GM23338 (cell line): ENCODE measurements around the gene CFAP92. TPM values are rescaled to one million over a fixed set of nuclear protein-coding genes. Genes with fewer than 3 reads are reported as not detected.

Experiments
- ATAC-seq: fragments of 200-7000 bp; cut with Tn5 transposase; 3 replicates; pipeline ENCODE4 v1.9.1; 2020
- DNase-seq: peaks from one replicate; pipeline ENCODE4 v3.0.0-alpha.2; 2015; ENCODE audit warnings: low spot score
- H2AFZ ChIP-seq: fragments of 200-600 bp; sonication (generic); 2 replicates; pipeline ENCODE4 v1.8.0; 2016; ENCODE audit warnings: antibody characterized with exemption, mild to moderate bottlenecking, moderate library complexity
- H3F3A ChIP-seq: fragments of 200-600 bp; sonication (generic); replicated peaks from 2 replicates; pipeline ENCODE4 v1.8.0; 2017; ENCODE audit warnings: antibody characterized with exemption, mixed run types, low read depth
- H3K27ac ChIP-seq: fragments of 200-600 bp; sonication (generic); 2 replicates; pipeline ENCODE4 v1.6.1; 2016; ENCODE audit warnings: low read depth
- H3K27me3 ChIP-seq: fragments of 200-600 bp; sonication (generic); 2 replicates; pipeline ENCODE4 v1.8.0; 2016; ENCODE audit warnings: mild to moderate bottlenecking, mixed run types, moderate library complexity; ENCODE audit not compliant: insufficient read depth
- H3K36me3 ChIP-seq: fragments of 200-600 bp; sonication (generic); 2 replicates; pipeline ENCODE4 v1.8.0; 2016; ENCODE audit warnings: mild to moderate bottlenecking; ENCODE audit not compliant: insufficient read depth
- H3K4me1 ChIP-seq: fragments of 200-600 bp; sonication (generic); 2 replicates; pipeline ENCODE4 v1.8.0; 2016; ENCODE audit warnings: mild to moderate bottlenecking, moderate library complexity; ENCODE audit not compliant: insufficient read depth
- H3K4me2 ChIP-seq: fragments of 200-600 bp; sonication (generic); 2 replicates; pipeline ENCODE4 v1.7.1; 2017; ENCODE audit warnings: mixed run types
- H3K4me3 ChIP-seq: fragments of 200-600 bp; sonication (generic); 2 replicates; pipeline ENCODE4 v1.6.1; 2016; ENCODE audit warnings: mixed run types
- H3K79me2 ChIP-seq: fragments of 200-600 bp; sonication (generic); replicated peaks from 2 replicates; pipeline ENCODE4 v1.8.0; 2017; ENCODE audit warnings: mild to moderate bottlenecking; ENCODE audit not compliant: insufficient read depth
- H3K9me2 ChIP-seq: fragments of 200-600 bp; sonication (generic); 2 replicates; pipeline ENCODE4 v1.8.0; 2017; ENCODE audit not compliant: insufficient read depth
- H4K20me1 ChIP-seq: fragments of 200-600 bp; sonication (generic); replicated peaks from 2 replicates; pipeline ENCODE4 v1.8.0; 2017; ENCODE audit warnings: mild to moderate bottlenecking; ENCODE audit not compliant: insufficient read depth
- H3K27ac Mint-ChIP-seq: 2 replicates; pipeline ENCODE4 v1.8.0; 2020; ENCODE audit warnings: inconsistent platforms, mild to moderate bottlenecking, moderate library complexity, mixed read lengths
- H3K27me3 Mint-ChIP-seq: 3 replicates; pipeline ENCODE4 v1.8.0; 2022; ENCODE audit warnings: low read depth, mild to moderate bottlenecking, moderate library complexity, mixed read lengths, inconsistent platforms; ENCODE audit not compliant: insufficient read depth, poor library complexity
- H3K36me3 Mint-ChIP-seq: 3 replicates; pipeline ENCODE4 v1.8.0; 2021; ENCODE audit warnings: low read depth, mild to moderate bottlenecking, inconsistent platforms, moderate library complexity, mixed read lengths
- H3K4me1 Mint-ChIP-seq: 3 replicates; pipeline ENCODE4 v1.8.0; 2020; ENCODE audit warnings: mild to moderate bottlenecking, inconsistent platforms, mixed read lengths
- H3K4me3 Mint-ChIP-seq: 3 replicates; pipeline ENCODE4 v1.8.0; 2021; ENCODE audit warnings: moderate library complexity, mild to moderate bottlenecking, inconsistent platforms, mixed read lengths
- H3K9me3 Mint-ChIP-seq: 3 replicates; pipeline ENCODE4 v1.8.0; 2020; ENCODE audit warnings: moderate library complexity, mild to moderate bottlenecking, inconsistent platforms, mixed read lengths
- CREB1 ChIP-seq: fragments of 250-450 bp; sonication (Bioruptor Pico); IDR thresholded peaks from 2 replicates; pipeline ENCODE4 v1.5.0; 2020; ENCODE audit warnings: low read depth, mild to moderate bottlenecking, moderate library complexity
- EZH2 ChIP-seq: fragments of 200-600 bp; sonication (generic); IDR thresholded peaks from one replicate; pipeline ENCODE4 v1.8.0; 2017; ENCODE audit warnings: antibody characterized with exemption, mild to moderate bottlenecking, low read depth; ENCODE audit not compliant: unreplicated experiment
- EZH2phosphoT487 ChIP-seq: fragments of 200-600 bp; sonication (generic); IDR thresholded peaks from one replicate; pipeline ENCODE4 v1.8.1; 2018; ENCODE audit warnings: antibody characterized with exemption; ENCODE audit not compliant: unreplicated experiment
- JUNB ChIP-seq: IDR thresholded peaks from one replicate; pipeline ENCODE4 v1.6.1; 2016; ENCODE audit warnings: antibody characterized with exemption; ENCODE audit not compliant: unreplicated experiment
- NANOG ChIP-seq: IDR thresholded peaks from 2 replicates; pipeline ENCODE4 v1.6.1; 2016; ENCODE audit warnings: antibody characterized with exemption, borderline replicate concordance
- POLR2AphosphoS5 ChIP-seq: IDR thresholded peaks from 2 replicates; pipeline ENCODE4 v1.6.1; 2016; ENCODE audit warnings: antibody characterized with exemption, low read depth
- REST ChIP-seq: IDR thresholded peaks from one replicate; pipeline ENCODE4 v1.6.1; 2018; ENCODE audit warnings: antibody characterized with exemption; ENCODE audit not compliant: unreplicated experiment
- STAT1 ChIP-seq: IDR thresholded peaks from one replicate; pipeline ENCODE4 v1.6.1; 2016; ENCODE audit warnings: antibody characterized with exemption; ENCODE audit not compliant: unreplicated experiment
- ZNF114 ChIP-seq: fragments of 250-450 bp; sonication (Bioruptor Pico); IDR thresholded peaks from 2 replicates; pipeline ENCODE4 v1.5.0; 2020; ENCODE audit warnings: mild to moderate bottlenecking, moderate library complexity
- ZNF331 ChIP-seq: fragments of 250-450 bp; sonication (Bioruptor Pico); IDR thresholded peaks from 2 replicates; pipeline ENCODE4 v1.5.0; 2020; ENCODE audit warnings: low read depth, mild to moderate bottlenecking, moderate library complexity
- polyA plus RNA-seq: library from polyadenylated mRNA; unstranded; fragments of >200 nt; fragmentation: Nextera tagmentation; extraction: Ambion mirVana; gene quantifications from 2 replicates; pipeline ENCODE4 v1.2.1, GENCODE V29; 2016
- total RNA-seq: library from RNA; depleted of rRNA; stranded (reverse); fragments of >200 nt; shearing (Covaris generic); gene quantifications from 2 replicates; pipeline ENCODE4 v1.2.3, GENCODE V29; 2014
- TF ChIP-seq, protein P1 (sequence below): fragments of 250-450 bp; sonication (Bioruptor Pico); IDR thresholded peaks from 2 replicates; pipeline ENCODE4 v1.5.0; 2020; ENCODE audit warnings: mild to moderate bottlenecking, moderate library complexity
- TF ChIP-seq, protein P2 (sequence below), 2 experiments: fragments of 200-600 bp in 1 of 2; sonication (generic) in 1 of 2; conservative IDR thresholded peaks; 2 replicates each; pipeline versions ENCODE4 v1.5.1 to v1.6.1; 2016 to 2017; ENCODE audit warnings: antibody characterized with exemption in 2 of 2, low read depth in 2 of 2, mild to moderate bottlenecking in 2 of 2, moderate library complexity in 1 of 2
- TF ChIP-seq, protein P3 (sequence below): IDR thresholded peaks from 2 replicates; pipeline ENCODE4 v1.6.1; 2016; ENCODE audit warnings: antibody characterized with exemption

CFAP92 gene
- total and polyA plus RNA-seq, 2 experiments from 2014 or later, result 1.6 to 2.3 TPM

- no peak overlapping the region for H3K27ac Mint-ChIP-seq
Measured at GRCh38 chr3:129031476-129032215, 37.8 kb upstream of the CFAP92 start.

More at GRCh38 chr3:129031476-129032215, 37.8 kb upstream of the CFAP92 start:
- Histone ChIP-seq H4K20me1 (no peaks in the 10 kb centered on the region), H3K27me3 (peaks cover 9% of the 10 kb centered on the region), H3K4me3 (no peak overlapping the region), H3K4me1 (no peaks in the 10 kb centered on the region), H3F3A (no peaks in the 10 kb centered on the region), H3K9me2 (no peaks in the 10 kb centered on the region), H3K27ac (no peak overlapping the region), H3K4me2 (no peak overlapping the region), H3K36me3 (no peaks in the 10 kb centered on the region), H2AFZ (no peak overlapping the region), H3K79me2 (no peaks in the 10 kb centered on the region)
- Mint-ChIP-seq H3K9me3 (peaks cover 3% of the 10 kb centered on the region; the same call in 1 of the 3 replicates), H3K4me1 (peaks cover 3% of the 10 kb centered on the region; the same call in 2 of the 3 replicates), H3K4me3 (no peak overlapping the region), H3K36me3 (no peaks in the 10 kb centered on the region), H3K27me3 (peaks cover 13% of the 10 kb centered on the region)
- DNase-seq (no peak), ATAC-seq (no peak)
- TF ChIP-seq CREB1 (CRISPR knock-in tag) (no peak), REST (no peak), STAT1 (no peak), POLR2AphosphoS5 (no peak), NANOG (no peak), EZH2phosphoT487 (no peak), ZNF331 (no peak), ZNF114 (CRISPR knock-in tag) (no peak), JUNB (no peak), EZH2 (no peak)
- TF ChIP-seq, protein P1, sequence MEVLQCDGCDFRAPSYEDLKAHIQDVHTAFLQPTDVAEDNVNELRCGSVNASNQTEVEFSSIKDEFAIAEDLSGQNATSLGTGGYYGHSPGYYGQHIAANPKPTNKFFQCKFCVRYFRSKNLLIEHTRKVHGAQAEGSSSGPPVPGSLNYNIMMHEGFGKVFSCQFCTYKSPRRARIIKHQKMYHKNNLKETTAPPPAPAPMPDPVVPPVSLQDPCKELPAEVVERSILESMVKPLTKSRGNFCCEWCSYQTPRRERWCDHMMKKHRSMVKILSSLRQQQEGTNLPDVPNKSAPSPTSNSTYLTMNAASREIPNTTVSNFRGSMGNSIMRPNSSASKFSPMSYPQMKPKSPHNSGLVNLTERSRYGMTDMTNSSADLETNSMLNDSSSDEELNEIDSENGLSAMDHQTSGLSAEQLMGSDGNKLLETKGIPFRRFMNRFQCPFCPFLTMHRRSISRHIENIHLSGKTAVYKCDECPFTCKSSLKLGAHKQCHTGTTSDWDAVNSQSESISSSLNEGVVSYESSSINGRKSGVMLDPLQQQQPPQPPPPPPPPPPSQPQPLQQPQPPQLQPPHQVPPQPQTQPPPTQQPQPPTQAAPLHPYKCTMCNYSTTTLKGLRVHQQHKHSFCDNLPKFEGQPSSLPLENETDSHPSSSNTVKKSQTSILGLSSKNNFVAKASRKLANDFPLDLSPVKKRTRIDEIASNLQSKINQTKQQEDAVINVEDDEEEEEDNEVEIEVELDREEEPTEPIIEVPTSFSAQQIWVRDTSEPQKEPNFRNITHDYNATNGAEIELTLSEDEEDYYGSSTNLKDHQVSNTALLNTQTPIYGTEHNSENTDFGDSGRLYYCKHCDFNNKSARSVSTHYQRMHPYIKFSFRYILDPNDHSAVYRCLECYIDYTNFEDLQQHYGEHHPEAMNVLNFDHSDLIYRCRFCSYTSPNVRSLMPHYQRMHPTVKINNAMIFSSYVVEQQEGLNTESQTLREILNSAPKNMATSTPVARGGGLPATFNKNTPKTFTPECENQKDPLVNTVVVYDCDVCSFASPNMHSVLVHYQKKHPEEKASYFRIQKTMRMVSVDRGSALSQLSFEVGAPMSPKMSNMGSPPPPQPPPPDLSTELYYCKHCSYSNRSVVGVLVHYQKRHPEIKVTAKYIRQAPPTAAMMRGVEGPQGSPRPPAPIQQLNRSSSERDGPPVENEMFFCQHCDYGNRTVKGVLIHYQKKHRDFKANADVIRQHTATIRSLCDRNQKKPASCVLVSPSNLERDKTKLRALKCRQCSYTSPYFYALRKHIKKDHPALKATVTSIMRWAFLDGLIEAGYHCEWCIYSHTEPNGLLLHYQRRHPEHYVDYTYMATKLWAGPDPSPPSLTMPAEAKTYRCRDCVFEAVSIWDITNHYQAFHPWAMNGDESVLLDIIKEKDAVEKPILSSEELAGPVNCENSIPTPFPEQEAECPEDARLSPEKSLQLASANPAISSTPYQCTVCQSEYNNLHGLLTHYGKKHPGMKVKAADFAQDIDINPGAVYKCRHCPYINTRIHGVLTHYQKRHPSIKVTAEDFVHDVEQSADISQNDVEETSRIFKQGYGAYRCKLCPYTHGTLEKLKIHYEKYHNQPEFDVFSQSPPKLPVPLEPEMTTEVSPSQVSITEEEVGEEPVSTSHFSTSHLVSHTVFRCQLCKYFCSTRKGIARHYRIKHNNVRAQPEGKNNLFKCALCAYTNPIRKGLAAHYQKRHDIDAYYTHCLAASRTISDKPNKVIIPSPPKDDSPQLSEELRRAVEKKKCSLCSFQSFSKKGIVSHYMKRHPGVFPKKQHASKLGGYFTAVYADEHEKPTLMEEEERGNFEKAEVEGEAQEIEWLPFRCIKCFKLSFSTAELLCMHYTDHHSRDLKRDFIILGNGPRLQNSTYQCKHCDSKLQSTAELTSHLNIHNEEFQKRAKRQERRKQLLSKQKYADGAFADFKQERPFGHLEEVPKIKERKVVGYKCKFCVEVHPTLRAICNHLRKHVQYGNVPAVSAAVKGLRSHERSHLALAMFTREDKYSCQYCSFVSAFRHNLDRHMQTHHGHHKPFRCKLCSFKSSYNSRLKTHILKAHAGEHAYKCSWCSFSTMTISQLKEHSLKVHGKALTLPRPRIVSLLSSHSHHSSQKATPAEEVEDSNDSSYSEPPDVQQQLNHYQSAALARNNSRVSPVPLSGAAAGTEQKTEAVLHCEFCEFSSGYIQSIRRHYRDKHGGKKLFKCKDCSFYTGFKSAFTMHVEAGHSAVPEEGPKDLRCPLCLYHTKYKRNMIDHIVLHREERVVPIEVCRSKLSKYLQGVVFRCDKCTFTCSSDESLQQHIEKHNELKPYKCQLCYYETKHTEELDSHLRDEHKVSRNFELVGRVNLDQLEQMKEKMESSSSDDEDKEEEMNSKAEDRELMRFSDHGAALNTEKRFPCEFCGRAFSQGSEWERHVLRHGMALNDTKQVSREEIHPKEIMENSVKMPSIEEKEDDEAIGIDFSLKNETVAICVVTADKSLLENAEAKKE, result no peak
- TF ChIP-seq, protein P2, sequence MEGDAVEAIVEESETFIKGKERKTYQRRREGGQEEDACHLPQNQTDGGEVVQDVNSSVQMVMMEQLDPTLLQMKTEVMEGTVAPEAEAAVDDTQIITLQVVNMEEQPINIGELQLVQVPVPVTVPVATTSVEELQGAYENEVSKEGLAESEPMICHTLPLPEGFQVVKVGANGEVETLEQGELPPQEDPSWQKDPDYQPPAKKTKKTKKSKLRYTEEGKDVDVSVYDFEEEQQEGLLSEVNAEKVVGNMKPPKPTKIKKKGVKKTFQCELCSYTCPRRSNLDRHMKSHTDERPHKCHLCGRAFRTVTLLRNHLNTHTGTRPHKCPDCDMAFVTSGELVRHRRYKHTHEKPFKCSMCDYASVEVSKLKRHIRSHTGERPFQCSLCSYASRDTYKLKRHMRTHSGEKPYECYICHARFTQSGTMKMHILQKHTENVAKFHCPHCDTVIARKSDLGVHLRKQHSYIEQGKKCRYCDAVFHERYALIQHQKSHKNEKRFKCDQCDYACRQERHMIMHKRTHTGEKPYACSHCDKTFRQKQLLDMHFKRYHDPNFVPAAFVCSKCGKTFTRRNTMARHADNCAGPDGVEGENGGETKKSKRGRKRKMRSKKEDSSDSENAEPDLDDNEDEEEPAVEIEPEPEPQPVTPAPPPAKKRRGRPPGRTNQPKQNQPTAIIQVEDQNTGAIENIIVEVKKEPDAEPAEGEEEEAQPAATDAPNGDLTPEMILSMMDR (conservative IDR thresholded peaks at IDR 0.05; ENCODE audit: low read depth in 2 of 2), result no peak
- TF ChIP-seq, protein P3, sequence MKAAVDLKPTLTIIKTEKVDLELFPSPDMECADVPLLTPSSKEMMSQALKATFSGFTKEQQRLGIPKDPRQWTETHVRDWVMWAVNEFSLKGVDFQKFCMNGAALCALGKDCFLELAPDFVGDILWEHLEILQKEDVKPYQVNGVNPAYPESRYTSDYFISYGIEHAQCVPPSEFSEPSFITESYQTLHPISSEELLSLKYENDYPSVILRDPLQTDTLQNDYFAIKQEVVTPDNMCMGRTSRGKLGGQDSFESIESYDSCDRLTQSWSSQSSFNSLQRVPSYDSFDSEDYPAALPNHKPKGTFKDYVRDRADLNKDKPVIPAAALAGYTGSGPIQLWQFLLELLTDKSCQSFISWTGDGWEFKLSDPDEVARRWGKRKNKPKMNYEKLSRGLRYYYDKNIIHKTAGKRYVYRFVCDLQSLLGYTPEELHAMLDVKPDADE, result no peak
